ENCODE data around the gene ZNF446. TPM values are rescaled to one million over a fixed set of nuclear protein-coding genes. Genes with fewer than 3 reads are reported as not detected.
"Not testable (repeated sequence)": the region's sequence is repeated elsewhere in the genome, so short reads cannot be mapped to it uniquely, and the experiment has no call there.

Gene ZNF446
- total RNA-seq, 2 experiments from 2014 or later = 2.6 to 2.9 TPM

- intact Hi-C loops (cut with micrococcal nuclease) = no loop called here
- H3K27ac Mint-ChIP-seq = no peak overlapping the region
- DNase-seq = no peak
- CTCF ChIA-PET = no interaction called here
- no peaks in the 10 kb centered on the region for H3K9me3 Mint-ChIP-seq
- H3K4me3 Mint-ChIP-seq = no peak overlapping the region
- no peaks in the 10 kb centered on the region for H3K27me3 Mint-ChIP-seq (ENCODE audit: low read depth)
- peaks cover 13% of the 10 kb centered on the region for H3K4me1 Mint-ChIP-seq (ENCODE audit: low read depth)
- H3K36me3 Mint-ChIP-seq (ENCODE audit: low read depth) = peaks cover 1% of the 10 kb centered on the region
Observed at GRCh38 chr19:58491393-58491792, 15.2 kb downstream of the ZNF446 start.

- Mint-ChIP-seq H3K27me3 (ENCODE audit: low read depth) (no peaks in the 10 kb centered on the region), H3K27ac (no peak overlapping the region), H3K9me3 (no peaks in the 10 kb centered on the region), H3K4me3 (no peak overlapping the region), H3K36me3 (ENCODE audit: low read depth) (peaks cover 1% of the 10 kb centered on the region), H3K4me1 (ENCODE audit: low read depth) (peaks cover 19% of the 10 kb centered on the region)
- CTCF ChIA-PET = no interaction called here
- DNase-seq = no peak
- intact Hi-C loops (cut with micrococcal nuclease) = no loop called here
Observed at GRCh38 chr19:58492265-58492664, 16.1 kb downstream of the ZNF446 start.

GRCh38 chr19:58497634-58498170 is 21.6 kb downstream of the ZNF446 start:
- CTCF ChIA-PET = no interaction called here
- H3K27me3 Mint-ChIP-seq (ENCODE audit: low read depth) = no peaks in the 10 kb centered on the region

GRCh38 chr19:58498316-58499020 is 22.3 kb downstream of the ZNF446 start:
- intact Hi-C loops (cut with micrococcal nuclease) = loop anchor here (1.0 to 5.0 kb wide), 12 partner anchors 16 to 315 kb away; partner anchors contain the start of genes ERVK3-1, MZF1, RPS5 and TRIM28
- Mint-ChIP-seq H3K9me3 (peaks cover 9% of the 10 kb centered on the region), H3K27me3 (ENCODE audit: low read depth) (no peaks in the 10 kb centered on the region), H3K4me3 (peak overlapping the region; percentile 92), H3K4me1 (ENCODE audit: low read depth) (peaks cover 23% of the 10 kb centered on the region), H3K36me3 (ENCODE audit: low read depth) (peaks cover 2% of the 10 kb centered on the region), H3K27ac (no peak overlapping the region)
- CTCF ChIA-PET = interaction anchor here (0.8 to 1.2 kb wide), 2 partner anchors 11 to 83 kb away, joined by 3 read pairs; no protein-coding TSS in a partner anchor
- DNase-seq = no peak

More at GRCh38 chr19:58497634-58498170, 21.6 kb downstream of the ZNF446 start:
- Mint-ChIP-seq H3K4me3 (peak overlapping the region; percentile 92), H3K36me3 (ENCODE audit: low read depth) (peaks cover 2% of the 10 kb centered on the region), H3K27ac (no peak overlapping the region), H3K9me3 (peaks cover 9% of the 10 kb centered on the region), H3K4me1 (ENCODE audit: low read depth) (peaks cover 23% of the 10 kb centered on the region)
- intact Hi-C loops (cut with micrococcal nuclease) = loop anchor here (5.0 kb wide), 1 partner anchor 90 kb away; the partner anchor contains the start of gene ZNF584
- DNase-seq = no peak

- DNase-seq = peak; percentile 100
- intact Hi-C loops (cut with micrococcal nuclease) = loop anchor here (1.0 to 5.0 kb wide), 12 partner anchors 15 to 316 kb away; partner anchors contain the start of genes ERVK3-1, MZF1, RPS5 and TRIM28
- no peaks in the 10 kb centered on the region for H3K27me3 Mint-ChIP-seq (ENCODE audit: low read depth)
- peak overlapping the region; percentile 81 for H3K27ac Mint-ChIP-seq
- H3K4me3 Mint-ChIP-seq = peak overlapping the region; percentile 92
- CTCF ChIA-PET = interaction anchor here (0.8 to 1.7 kb wide), 3 partner anchors 10 to 82 kb away, joined by 3 to 6 read pairs (median 3); partner anchors contain the start of gene ZBTB45
- peaks cover 9% of the 10 kb centered on the region for H3K9me3 Mint-ChIP-seq
- peaks cover 23% of the 10 kb centered on the region for H3K4me1 Mint-ChIP-seq (ENCODE audit: low read depth)
- H3K36me3 Mint-ChIP-seq (ENCODE audit: low read depth) = peaks cover 2% of the 10 kb centered on the region
Observed at GRCh38 chr19:58499021-58499927, 23.1 kb downstream of the ZNF446 start.

- Mint-ChIP-seq H3K9me3 (peaks cover 9% of the 10 kb centered on the region), H3K27ac (no peak overlapping the region), H3K27me3 (ENCODE audit: low read depth) (no peaks in the 10 kb centered on the region), H3K4me1 (ENCODE audit: low read depth) (peaks cover 23% of the 10 kb centered on the region), H3K4me3 (no peak overlapping the region), H3K36me3 (ENCODE audit: low read depth) (peaks cover 2% of the 10 kb centered on the region)
- CTCF ChIA-PET = interaction anchor here (0.6 to 1.7 kb wide), 3 partner anchors 12 to 20 kb away, joined by 3 to 6 read pairs (median 5); partner anchors contain the start of gene ZBTB45
- intact Hi-C loops (cut with micrococcal nuclease) = no loop called here
- DNase-seq = no peak
Observed at GRCh38 chr19:58500242-58500641, 24.1 kb downstream of the ZNF446 start.

- H3K36me3 Mint-ChIP-seq (ENCODE audit: low read depth); H3K27me3 Mint-ChIP-seq (ENCODE audit: low read depth); intact Hi-C loops (cut with micrococcal nuclease); H3K27ac Mint-ChIP-seq; H3K4me3 Mint-ChIP-seq; H3K4me1 Mint-ChIP-seq (ENCODE audit: low read depth); DNase-seq; CTCF ChIA-PET: not testable (repeated sequence)
- peaks cover 11% of the 10 kb centered on the region for H3K9me3 Mint-ChIP-seq
Observed at GRCh38 chr19:58507602-58508223, 31.6 kb downstream of the ZNF446 start.

- CTCF ChIA-PET = interaction anchor here (0.9 kb wide), 1 partner anchor 11 kb away, joined by 3 read pairs; no protein-coding TSS in a partner anchor
- Mint-ChIP-seq H3K27ac (no peak overlapping the region), H3K36me3 (ENCODE audit: low read depth) (peaks cover under 1% of the 10 kb centered on the region), H3K4me3 (no peak overlapping the region), H3K4me1 (ENCODE audit: low read depth) (peaks cover 9% of the 10 kb centered on the region), H3K27me3 (ENCODE audit: low read depth) (no peaks in the 10 kb centered on the region), H3K9me3 (peaks cover 11% of the 10 kb centered on the region)
- intact Hi-C loops (cut with micrococcal nuclease) = no loop called here
- no peak for DNase-seq
Observed at GRCh38 chr19:58509731-58510083, 33.6 kb downstream of the ZNF446 start.

GRCh38 chr19:58510084-58510862 is 34.1 kb downstream of the ZNF446 start:
- H3K27ac Mint-ChIP-seq = no peak overlapping the region
- no peak for DNase-seq
- H3K9me3 Mint-ChIP-seq = peaks cover 11% of the 10 kb centered on the region
- peak overlapping the region; percentile 2 for H3K4me3 Mint-ChIP-seq
- H3K36me3 Mint-ChIP-seq (ENCODE audit: low read depth) = peaks cover 4% of the 10 kb centered on the region
- intact Hi-C loops (cut with micrococcal nuclease) = no loop called here
- H3K27me3 Mint-ChIP-seq (ENCODE audit: low read depth) = no peaks in the 10 kb centered on the region
- CTCF ChIA-PET = interaction anchor here (0.9 kb wide), 1 partner anchor 9 kb away, joined by 3 read pairs; no protein-coding TSS in a partner anchor
- H3K4me1 Mint-ChIP-seq (ENCODE audit: low read depth) = peaks cover 13% of the 10 kb centered on the region

GRCh38 chr19:58511353-58512208 is 35.4 kb downstream of the ZNF446 start, which contains the start of gene SLC27A5:
SLC27A5 (minus strand) TSS chr19:58511992; CDS start chr19:58511955, 37 bp downstream.
- peaks cover 22% of the 10 kb centered on the region for H3K4me1 Mint-ChIP-seq (ENCODE audit: low read depth)
- DNase-seq = no peak
- no peaks in the 10 kb centered on the region for H3K27me3 Mint-ChIP-seq (ENCODE audit: low read depth)
- CTCF ChIA-PET = interaction anchor here (0.9 kb wide), 1 partner anchor 10 kb away, joined by 3 read pairs; no protein-coding TSS in a partner anchor
- H3K27ac Mint-ChIP-seq = no peak within 1 kb of the TSS
- peaks cover 12% of the 10 kb centered on the region for H3K36me3 Mint-ChIP-seq (ENCODE audit: low read depth)
- intact Hi-C loops (cut with micrococcal nuclease) = no loop called here
- H3K9me3 Mint-ChIP-seq = peaks cover 9% of the 10 kb centered on the region
- H3K4me3 Mint-ChIP-seq = no peak within 1 kb of the TSS

Measured in activated naive CD4-positive, alpha-beta T cell treated with anti-CD3 and anti-CD28 coated beads for 36 hours (primary cell).